ENCODE data around the gene HSPG2.

Gene HSPG2

DNA sequence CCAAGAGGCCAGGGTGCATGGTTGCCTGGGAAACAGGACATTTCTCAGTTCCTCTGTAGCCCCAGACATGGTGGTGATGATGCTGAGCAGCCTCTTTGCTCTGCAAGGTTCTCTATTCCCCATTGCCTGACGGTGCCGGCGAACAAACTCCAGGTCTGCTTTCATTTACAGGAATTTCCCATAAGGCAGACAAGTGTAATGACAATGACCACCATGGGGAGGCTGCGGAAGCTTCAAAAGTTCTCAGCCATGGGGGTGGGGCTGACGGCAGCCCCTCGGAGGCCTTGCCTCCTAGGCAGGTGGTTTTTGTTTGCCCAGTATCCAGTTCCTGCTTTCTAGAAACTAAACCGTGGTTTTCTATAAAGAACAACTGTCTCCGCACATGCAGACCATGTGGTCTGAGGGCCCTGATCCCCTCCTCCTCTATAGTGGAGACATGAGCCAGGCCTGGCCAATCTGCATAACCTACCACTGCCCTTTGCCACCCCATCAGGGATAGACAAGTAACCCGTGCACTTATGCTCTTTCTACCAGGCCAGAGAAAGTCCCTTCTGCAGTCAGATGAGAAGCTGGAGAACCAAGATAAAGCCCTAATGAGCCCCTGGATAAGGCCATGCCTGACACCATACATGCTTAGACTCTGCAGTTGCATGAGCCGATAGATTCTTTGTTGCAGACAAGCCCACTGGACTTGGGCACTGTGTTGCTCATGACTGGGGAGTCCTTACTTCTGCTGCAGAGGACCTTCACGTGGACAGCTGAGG, 71.0 kb downstream of the HSPG2 start:
- Histone ChIP-seq H3K36me3 (ENCODE audit: insufficient read depth) (no peaks in the 10 kb centered on the region), H3K27ac (peak overlapping the region; percentile 79)
- no peak for TF ChIP-seq CTCF (conservative IDR thresholded peaks at IDR 0.05; ENCODE audit: low read depth, low read length)

GRCh38 chr1:21865609-21865942, 71.5 kb downstream of the HSPG2 start:
- Histone ChIP-seq H3K9ac (peak overlapping the region; percentile 14; the same call in 1 of the 2 replicates), H3K36me3 (ENCODE audit: insufficient read depth) (no peaks in the 10 kb centered on the region), H4K20me1 (ENCODE audit: insufficient read depth) (no peaks in the 10 kb centered on the region), H3K4me2 (peak overlapping the region; percentile 82), H2AFZ (ENCODE audit: low read depth) (peak overlapping the region; percentile 57), H3K4me3 (IDR thresholded peaks at IDR 0.05; ENCODE audit: insufficient read depth, low read depth, low read length) (no peak overlapping the region), H3K27ac (peak overlapping the region; percentile 79), H3K27me3 (ENCODE audit: insufficient read depth, low read depth) (no peaks in the 10 kb centered on the region), H3K4me1 (ENCODE audit: low read depth, poor library complexity, severe bottlenecking) (peaks cover 32% of the 10 kb centered on the region), H3K79me2 (ENCODE audit: insufficient read depth, low read depth) (no peaks in the 10 kb centered on the region)
- no peak for TF ChIP-seq CTCF (conservative IDR thresholded peaks at IDR 0.05; ENCODE audit: low read depth, low read length)

More for the DNA sequence above, 71.0 kb downstream of the HSPG2 start:
- peak overlapping the region; percentile 57 for H2AFZ ChIP-seq (ENCODE audit: low read depth)
- peaks cover 32% of the 10 kb centered on the region for H3K4me1 ChIP-seq (ENCODE audit: low read depth, poor library complexity, severe bottlenecking)
- peak overlapping the region; percentile 14; the same call in 1 of the 2 replicates for H3K9ac ChIP-seq
- no peak overlapping the region for H3K4me3 ChIP-seq (IDR thresholded peaks at IDR 0.05; ENCODE audit: insufficient read depth, low read depth, low read length)
- H3K79me2 ChIP-seq (ENCODE audit: insufficient read depth, low read depth): no peaks in the 10 kb centered on the region
- H3K4me2 ChIP-seq: peak overlapping the region; percentile 82
- H4K20me1 ChIP-seq (ENCODE audit: insufficient read depth): no peaks in the 10 kb centered on the region
- no peaks in the 10 kb centered on the region for H3K27me3 ChIP-seq (ENCODE audit: insufficient read depth, low read depth)

DNA sequence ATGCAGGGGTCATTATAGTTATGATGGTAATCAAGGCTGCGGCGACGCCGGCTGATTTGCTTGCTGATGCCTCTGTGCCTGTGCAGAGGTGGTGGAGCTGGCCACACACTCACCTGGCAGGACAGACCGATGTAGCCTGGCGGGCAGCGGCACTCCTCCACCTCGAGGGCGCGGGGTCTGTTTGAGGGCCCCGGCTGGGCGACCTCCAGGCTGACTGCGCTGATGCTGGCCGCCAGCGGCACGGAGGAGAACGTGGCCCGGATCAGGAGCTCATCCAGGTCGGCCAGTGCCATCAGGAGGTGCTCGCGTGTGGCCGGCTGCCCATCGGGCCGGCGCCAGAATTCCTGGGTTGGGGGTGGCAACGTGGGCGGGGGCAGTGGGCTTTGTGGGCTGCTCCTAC, 72.4 kb downstream of the HSPG2 start:
- Histone ChIP-seq H3K27ac (no peak overlapping the region), H4K20me1 (ENCODE audit: insufficient read depth) (no peaks in the 10 kb centered on the region), H3K9ac (no peak overlapping the region), H3K79me2 (ENCODE audit: insufficient read depth, low read depth) (no peaks in the 10 kb centered on the region), H2AFZ (ENCODE audit: low read depth) (no peak overlapping the region), H3K4me2 (no peak overlapping the region), H3K4me1 (ENCODE audit: low read depth, poor library complexity, severe bottlenecking) (peaks cover 32% of the 10 kb centered on the region), H3K27me3 (ENCODE audit: insufficient read depth, low read depth) (no peaks in the 10 kb centered on the region), H3K36me3 (ENCODE audit: insufficient read depth) (no peaks in the 10 kb centered on the region), H3K4me3 (IDR thresholded peaks at IDR 0.05; ENCODE audit: insufficient read depth, low read depth, low read length) (no peak overlapping the region)
- no peak for TF ChIP-seq CTCF (conservative IDR thresholded peaks at IDR 0.05; ENCODE audit: low read depth, low read length)

- H3K36me3 ChIP-seq (ENCODE audit: insufficient read depth): no peaks in the 10 kb centered on the region
- no peak overlapping the region for H3K9ac ChIP-seq
- H4K20me1 ChIP-seq (ENCODE audit: insufficient read depth): no peaks in the 10 kb centered on the region
- H3K79me2 ChIP-seq (ENCODE audit: insufficient read depth, low read depth): no peaks in the 10 kb centered on the region
- no peak overlapping the region for H3K27ac ChIP-seq
- no peak for TF ChIP-seq CTCF (conservative IDR thresholded peaks at IDR 0.05; ENCODE audit: low read depth, low read length)
- H3K4me3 ChIP-seq (IDR thresholded peaks at IDR 0.05; ENCODE audit: insufficient read depth, low read depth, low read length): no peak overlapping the region
- H3K4me1 ChIP-seq (ENCODE audit: low read depth, poor library complexity, severe bottlenecking): peaks cover 32% of the 10 kb centered on the region
- no peak overlapping the region for H2AFZ ChIP-seq (ENCODE audit: low read depth)
- H3K4me2 ChIP-seq: no peak overlapping the region
- no peaks in the 10 kb centered on the region for H3K27me3 ChIP-seq (ENCODE audit: insufficient read depth, low read depth)
These were observed 73.1 kb downstream of the HSPG2 start for GRCh38 chr1:21863981-21864380.

Measured in KMS-11 (cell line).